Fibroblast of villous mesenchyme (primary cell): ENCODE results near the gene NAGPA. TPM values are rescaled to one million over a fixed set of nuclear protein-coding genes. Genes with fewer than 3 reads are reported as not detected.

Experiments used
- DNase-seq: peaks from one replicate; pipeline ENCODE4 v3.0.0-alpha.2; 2010; ENCODE audit warnings: low read depth
- H3K4me3 ChIP-seq: 2 replicates; pipeline ENCODE4 v1.5.1; 2011; ENCODE audit warnings: low read depth, mild to moderate bottlenecking, low read length
- total RNA-seq: library from RNA; depleted of rRNA; stranded (reverse); fragments of >200 nt; gene quantifications from 2 replicates; pipeline ENCODE4 v1.2.3, GENCODE V29; 2012
- TF ChIP-seq, protein P1 (sequence below): IDR thresholded peaks from 2 replicates; pipeline ENCODE4 v1.5.1; 2012; ENCODE audit warnings: low read depth, mild to moderate bottlenecking, low read length; ENCODE audit not compliant: insufficient read depth

Gene NAGPA
- total RNA-seq, 1 donor = 17.3 TPM

DNA sequence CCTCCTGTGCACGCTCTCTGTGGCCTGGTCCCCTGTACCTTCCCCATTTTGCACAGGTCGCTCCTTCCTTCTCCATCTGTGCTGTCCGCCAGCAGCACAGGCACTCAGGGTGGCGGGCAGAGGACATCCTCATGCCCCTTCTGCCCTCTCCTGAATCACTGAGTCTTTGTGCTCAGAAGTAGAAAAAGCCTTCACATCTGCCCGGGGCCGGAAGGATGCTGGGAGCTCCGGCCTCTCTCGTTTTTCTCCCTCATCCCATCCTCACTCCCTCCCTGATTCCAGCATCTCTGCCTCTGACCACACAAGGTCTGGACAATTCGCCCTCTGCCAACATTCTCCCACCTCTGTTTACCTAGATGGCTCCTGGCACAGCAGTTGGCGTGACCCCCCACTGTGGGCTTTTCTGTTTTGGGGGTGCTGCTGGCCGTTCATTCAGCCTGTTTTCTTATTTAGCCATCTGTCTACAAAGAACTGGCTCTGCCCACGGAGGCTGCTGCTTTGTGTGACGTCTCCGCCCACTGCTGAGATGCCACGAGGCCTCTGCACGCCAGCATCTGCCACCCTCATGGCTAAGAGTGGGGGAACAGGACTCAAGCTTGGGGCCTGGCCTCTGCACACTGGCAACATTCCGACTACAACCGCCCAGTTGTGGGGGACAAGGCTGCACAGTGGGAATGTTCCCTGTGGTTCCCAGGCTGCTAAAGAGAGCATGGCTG, 38.9 kb downstream of the NAGPA start:
- no peak overlapping the region for H3K4me3 ChIP-seq
- DNase-seq = no peak
- TF ChIP-seq, protein P1, sequence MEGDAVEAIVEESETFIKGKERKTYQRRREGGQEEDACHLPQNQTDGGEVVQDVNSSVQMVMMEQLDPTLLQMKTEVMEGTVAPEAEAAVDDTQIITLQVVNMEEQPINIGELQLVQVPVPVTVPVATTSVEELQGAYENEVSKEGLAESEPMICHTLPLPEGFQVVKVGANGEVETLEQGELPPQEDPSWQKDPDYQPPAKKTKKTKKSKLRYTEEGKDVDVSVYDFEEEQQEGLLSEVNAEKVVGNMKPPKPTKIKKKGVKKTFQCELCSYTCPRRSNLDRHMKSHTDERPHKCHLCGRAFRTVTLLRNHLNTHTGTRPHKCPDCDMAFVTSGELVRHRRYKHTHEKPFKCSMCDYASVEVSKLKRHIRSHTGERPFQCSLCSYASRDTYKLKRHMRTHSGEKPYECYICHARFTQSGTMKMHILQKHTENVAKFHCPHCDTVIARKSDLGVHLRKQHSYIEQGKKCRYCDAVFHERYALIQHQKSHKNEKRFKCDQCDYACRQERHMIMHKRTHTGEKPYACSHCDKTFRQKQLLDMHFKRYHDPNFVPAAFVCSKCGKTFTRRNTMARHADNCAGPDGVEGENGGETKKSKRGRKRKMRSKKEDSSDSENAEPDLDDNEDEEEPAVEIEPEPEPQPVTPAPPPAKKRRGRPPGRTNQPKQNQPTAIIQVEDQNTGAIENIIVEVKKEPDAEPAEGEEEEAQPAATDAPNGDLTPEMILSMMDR = no peak

GRCh38 chr16:4991754-4992153, 42.0 kb downstream of the NAGPA start:
- no peak overlapping the region for H3K4me3 ChIP-seq
- TF ChIP-seq, protein P1 = no peak
- no peak for DNase-seq

- TF ChIP-seq, protein P1 = no peak
- no peak overlapping the region for H3K4me3 ChIP-seq
- DNase-seq = no peak
These were observed 43.3 kb downstream of the NAGPA start for GRCh38 chr16:4990415-4990814.

DNA sequence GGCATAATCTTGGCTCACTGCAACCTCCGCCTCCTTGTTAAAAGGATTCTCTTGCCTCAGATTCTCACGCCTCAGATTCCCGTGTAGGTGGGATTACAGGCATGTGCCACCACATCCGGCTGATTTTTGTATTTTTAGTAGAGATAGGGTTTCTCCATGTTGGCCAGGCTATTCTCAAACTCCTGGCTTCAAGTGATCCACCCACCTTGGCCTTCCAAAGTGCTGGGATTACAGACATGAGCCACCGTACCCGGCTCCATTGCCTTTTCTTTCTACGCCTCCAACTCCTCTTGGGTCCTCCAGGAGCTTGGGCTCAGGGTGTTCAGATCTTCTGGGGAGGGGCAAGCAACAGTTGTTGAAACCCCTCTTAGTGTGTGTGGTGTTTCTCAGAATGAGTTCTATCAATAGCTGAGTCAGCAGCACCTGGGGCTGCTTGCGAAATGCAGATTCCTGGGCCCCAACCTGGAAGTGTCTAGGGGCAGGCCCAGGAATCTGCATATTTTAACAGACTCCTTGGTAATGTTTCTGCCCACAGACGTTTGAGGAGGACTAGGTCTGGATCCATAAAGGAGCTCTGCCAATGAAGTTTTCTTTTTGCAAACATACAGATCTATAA, 44.2 kb downstream of the NAGPA start:
- no peak overlapping the region for H3K4me3 ChIP-seq
- no peak for DNase-seq
- TF ChIP-seq, protein P1 = no peak

- no peak overlapping the region for H3K4me3 ChIP-seq
- TF ChIP-seq, protein P1 = no peak
- DNase-seq = no peak
These were observed 45.1 kb downstream of the NAGPA start for GRCh38 chr16:4988647-4989046.

DNA sequence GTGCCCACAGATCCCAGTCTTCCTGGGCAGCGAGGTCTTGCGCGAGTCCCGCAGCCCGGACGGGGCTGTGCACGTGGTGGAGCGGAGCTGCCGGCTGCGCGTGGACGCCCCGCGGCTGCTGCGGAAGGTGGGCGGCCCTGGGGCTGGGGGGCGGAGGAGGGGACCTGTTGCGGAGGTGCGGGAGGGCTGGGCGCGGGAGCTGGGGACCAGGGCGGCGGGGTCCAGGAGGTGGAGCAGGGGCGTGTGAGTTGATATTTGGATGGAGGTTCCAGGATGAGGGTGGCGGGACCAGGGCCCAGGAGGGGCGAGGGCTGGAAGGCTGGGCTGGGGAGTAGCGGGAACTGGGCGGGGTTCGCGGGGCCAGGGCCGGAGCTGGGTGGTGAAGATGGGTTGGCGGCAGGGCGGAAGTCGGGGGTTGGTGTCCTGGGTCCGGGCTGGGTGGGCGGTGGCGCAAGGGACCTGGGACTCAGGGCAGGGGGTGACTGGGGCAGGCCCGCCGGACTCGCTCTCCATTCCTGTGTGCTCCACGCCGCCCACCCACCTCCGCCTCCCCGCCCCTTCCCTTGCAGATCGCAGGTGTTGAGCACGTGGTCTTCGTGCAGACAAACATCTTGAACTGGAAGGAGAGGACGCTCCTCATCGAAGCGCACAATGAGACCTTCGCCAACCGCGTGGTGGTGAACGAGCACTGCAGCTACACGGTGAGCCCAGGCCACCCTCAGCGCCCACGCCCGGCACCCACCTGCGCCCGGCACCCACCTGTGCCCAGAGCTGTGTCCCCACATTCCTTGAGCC, 46.0 kb downstream of the NAGPA start:
- TF ChIP-seq, protein P1 = no peak
- H3K4me3 ChIP-seq = no peak overlapping the region
- DNase-seq = no peak
